HUES48 (cell line): Measurements from ENCODE around the gene AGBL1.

ENCODE experiments used
- H3K27ac ChIP-seq: one replicate; pipeline ENCODE4 v1.7.0; 2013; ENCODE audit warnings: low read depth, low read length, inconsistent platforms
- H3K27me3 ChIP-seq: 2 replicates; pipeline ENCODE4 v1.6.1; 2013; ENCODE audit warnings: mild to moderate bottlenecking, low read length; ENCODE audit not compliant: control insufficient read depth, insufficient read depth
- H3K36me3 ChIP-seq: 2 replicates; pipeline ENCODE4 v1.6.1; 2013; ENCODE audit warnings: low read length; ENCODE audit not compliant: control insufficient read depth, insufficient read depth
- H3K4me1 ChIP-seq: 2 replicates; pipeline ENCODE4 v1.6.1; 2013; ENCODE audit warnings: mild to moderate bottlenecking, low read length; ENCODE audit not compliant: control insufficient read depth, insufficient read depth
- H3K4me3 ChIP-seq: 2 replicates; pipeline ENCODE4 v1.5.1; 2013; ENCODE audit warnings: mild to moderate bottlenecking, low read depth, low read length
- H3K9ac ChIP-seq: 2 replicates; pipeline ENCODE4 v1.6.1; 2013; ENCODE audit warnings: mild to moderate bottlenecking, low read depth, low read length, moderate library complexity
- H3K9me3 ChIP-seq: 2 replicates; pipeline ENCODE4 v1.6.1; 2013; ENCODE audit warnings: low read length; ENCODE audit not compliant: control insufficient read depth, insufficient read depth

The AGBL1 gene

GRCh38 chr15:86060674-86061073 lies 19.0 kb upstream of the AGBL1 start:
- H3K27ac ChIP-seq = no peak overlapping the region
- H3K4me3 ChIP-seq = no peak overlapping the region
- H3K9ac ChIP-seq = no peak overlapping the region
- no peaks in the 10 kb centered on the region for H3K9me3 ChIP-seq
- no peaks in the 10 kb centered on the region for H3K4me1 ChIP-seq
- H3K27me3 ChIP-seq = no peaks in the 10 kb centered on the region
- H3K36me3 ChIP-seq = no peaks in the 10 kb centered on the region

GRCh38 chr15:86061581-86061980 lies 18.1 kb upstream of the AGBL1 start:
- Histone ChIP-seq H3K27ac (no peak overlapping the region), H3K27me3 (no peaks in the 10 kb centered on the region), H3K4me3 (no peak overlapping the region), H3K9ac (no peak overlapping the region), H3K36me3 (no peaks in the 10 kb centered on the region), H3K9me3 (no peaks in the 10 kb centered on the region), H3K4me1 (no peaks in the 10 kb centered on the region)

GRCh38 chr15:86062646-86063243 lies 16.9 kb upstream of the AGBL1 start:
- H3K27me3 ChIP-seq = no peaks in the 10 kb centered on the region
- H3K27ac ChIP-seq = no peak overlapping the region
- H3K9me3 ChIP-seq = no peaks in the 10 kb centered on the region
- no peaks in the 10 kb centered on the region for H3K36me3 ChIP-seq
- no peak overlapping the region for H3K4me3 ChIP-seq
- H3K4me1 ChIP-seq = no peaks in the 10 kb centered on the region
- no peak overlapping the region for H3K9ac ChIP-seq

- H3K4me3 ChIP-seq = no peak overlapping the region
- no peaks in the 10 kb centered on the region for H3K27me3 ChIP-seq
- no peaks in the 10 kb centered on the region for H3K9me3 ChIP-seq
- no peaks in the 10 kb centered on the region for H3K36me3 ChIP-seq
- H3K27ac ChIP-seq = no peak overlapping the region
- H3K9ac ChIP-seq = no peak overlapping the region
- no peaks in the 10 kb centered on the region for H3K4me1 ChIP-seq
Observed at GRCh38 chr15:86063356-86064095, 16.1 kb upstream of the AGBL1 start.

GRCh38 chr15:86064326-86064725 lies 15.3 kb upstream of the AGBL1 start:
- Histone ChIP-seq H3K27ac (no peak overlapping the region), H3K4me1 (no peaks in the 10 kb centered on the region), H3K36me3 (no peaks in the 10 kb centered on the region), H3K9me3 (no peaks in the 10 kb centered on the region), H3K27me3 (no peaks in the 10 kb centered on the region), H3K9ac (no peak overlapping the region), H3K4me3 (no peak overlapping the region)

GRCh38 chr15:86066174-86066834 lies 13.4 kb upstream of the AGBL1 start:
- no peaks in the 10 kb centered on the region for H3K27me3 ChIP-seq
- H3K4me1 ChIP-seq = no peaks in the 10 kb centered on the region
- no peaks in the 10 kb centered on the region for H3K36me3 ChIP-seq
- no peak overlapping the region for H3K4me3 ChIP-seq
- H3K9ac ChIP-seq = no peak overlapping the region
- H3K9me3 ChIP-seq = no peaks in the 10 kb centered on the region
- H3K27ac ChIP-seq = no peak overlapping the region

GRCh38 chr15:86073281-86073680 lies 6.4 kb upstream of the AGBL1 start:
- Histone ChIP-seq H3K4me1 (no peaks in the 10 kb centered on the region; the same call in 1 of the 2 replicates), H3K4me3 (no peak overlapping the region), H3K9me3 (no peaks in the 10 kb centered on the region), H3K27me3 (no peaks in the 10 kb centered on the region), H3K9ac (no peak overlapping the region), H3K36me3 (no peaks in the 10 kb centered on the region), H3K27ac (no peak overlapping the region)

GRCh38 chr15:86076468-86076867 lies 3.2 kb upstream of the AGBL1 start:
- no peak overlapping the region for H3K9ac ChIP-seq
- H3K4me3 ChIP-seq = no peak overlapping the region
- H3K4me1 ChIP-seq = peaks cover 8% of the 10 kb centered on the region; the same call in 1 of the 2 replicates
- H3K27me3 ChIP-seq = no peaks in the 10 kb centered on the region
- H3K27ac ChIP-seq = no peak overlapping the region
- no peaks in the 10 kb centered on the region for H3K36me3 ChIP-seq
- H3K9me3 ChIP-seq = no peaks in the 10 kb centered on the region

- Histone ChIP-seq H3K36me3 (no peaks in the 10 kb centered on the region), H3K27me3 (no peaks in the 10 kb centered on the region), H3K9ac (no peak overlapping the region), H3K9me3 (no peaks in the 10 kb centered on the region), H3K27ac (no peak overlapping the region), H3K4me1 (peaks cover 10% of the 10 kb centered on the region; the same call in 1 of the 2 replicates), H3K4me3 (no peak overlapping the region)
Observed at GRCh38 chr15:86077070-86077469, 2.6 kb upstream of the AGBL1 start.

- no peak overlapping the region for H3K27ac ChIP-seq
- H3K36me3 ChIP-seq = no peaks in the 10 kb centered on the region
- H3K9ac ChIP-seq = no peak overlapping the region
- H3K27me3 ChIP-seq = no peaks in the 10 kb centered on the region; the same call in 1 of the 2 replicates
- H3K4me3 ChIP-seq = no peak overlapping the region
- H3K4me1 ChIP-seq = peaks cover 23% of the 10 kb centered on the region; the same call in 1 of the 2 replicates
- no peaks in the 10 kb centered on the region for H3K9me3 ChIP-seq
Observed at GRCh38 chr15:86080302-86080701, 631 bp downstream of the AGBL1 start.
